ENCODE measurements around the gene ANKRD13A.

- TF ChIP-seq PKNOX1 (IDR thresholded peaks at IDR 0.05) (no peak), CTBP1 (IDR thresholded peaks at IDR 0.05; ENCODE audit: borderline replicate concordance) (no peak), ZNF384 (IDR thresholded peaks at IDR 0.05) (no peak), FOXK2 (IDR thresholded peaks at IDR 0.05) (no peak)
Observed at GRCh38 chr12:110050927-110051326, 51.7 kb downstream of the ANKRD13A start.

All from HEK293T (cell line).